Ecto neural progenitor cell (in vitro differentiated cells): ENCODE measurements around the gene VIT.

ENCODE experiments used
- DNase-seq: peaks from one replicate; pipeline ENCODE4 v3.0.0-alpha.2; 2018; ENCODE audit warnings: low spot score

Gene VIT

GRCh38 chr2:36770542-36771287 is 74.2 kb downstream of the VIT start:
- DNase-seq = peak; percentile 73

- DNase-seq = no peak
Measured at GRCh38 chr2:36771671-36772070, 75.2 kb downstream of the VIT start.

- no peak for DNase-seq
Measured at GRCh38 chr2:36773947-36774346, 77.4 kb downstream of the VIT start.

- no peak for DNase-seq
Measured at GRCh38 chr2:36775261-36775660, 78.8 kb downstream of the VIT start.

GRCh38 chr2:36775806-36776205 is 79.3 kb downstream of the VIT start:
- no peak for DNase-seq

- DNase-seq = no peak
Measured at GRCh38 chr2:36777272-36777671, 80.8 kb downstream of the VIT start.

GRCh38 chr2:36777788-36778187 is 81.3 kb downstream of the VIT start:
- DNase-seq = no peak

- DNase-seq = no peak
Measured at GRCh38 chr2:36779462-36779861, 83.0 kb downstream of the VIT start.

- DNase-seq = no peak
Measured at GRCh38 chr2:36780231-36780839, 83.8 kb downstream of the VIT start.

GRCh38 chr2:36781907-36782720 is 85.6 kb downstream of the VIT start:
- DNase-seq = no peak

GRCh38 chr2:36783246-36783645 is 86.7 kb downstream of the VIT start:
- no peak for DNase-seq

GRCh38 chr2:36785179-36785795 is 88.8 kb downstream of the VIT start:
- peak; percentile 80 for DNase-seq

GRCh38 chr2:36789181-36789804 is 92.8 kb downstream of the VIT start:
- no peak for DNase-seq

- no peak for DNase-seq
Measured at GRCh38 chr2:36792951-36793350, 96.4 kb downstream of the VIT start.

- no peak for DNase-seq
Measured at GRCh38 chr2:36797324-36798070, 101.0 kb downstream of the VIT start.

GRCh38 chr2:36798724-36799123 is 102.2 kb downstream of the VIT start:
- no peak for DNase-seq

GRCh38 chr2:36800381-36800780 is 103.9 kb downstream of the VIT start:
- DNase-seq = no peak

- no peak for DNase-seq
Measured at GRCh38 chr2:36801088-36801487, 104.6 kb downstream of the VIT start.

- no peak for DNase-seq
Measured at GRCh38 chr2:36802952-36803351, 106.4 kb downstream of the VIT start.

- no peak for DNase-seq
Measured at GRCh38 chr2:36805635-36806224, 109.2 kb downstream of the VIT start.
